SKM-1 (cell line): ENCODE results near the gene TXNIP.
"Not testable (repeated sequence)": the region's sequence is repeated elsewhere in the genome, so short reads cannot be mapped to it uniquely, and the experiment has no call there.

Source experiments
- DNase-seq: peaks from one replicate; lab custom pipeline; 2025; ENCODE audit not compliant: unreplicated experiment; lab: John Stamatoyannopoulos, UW

TXNIP gene, protein sequence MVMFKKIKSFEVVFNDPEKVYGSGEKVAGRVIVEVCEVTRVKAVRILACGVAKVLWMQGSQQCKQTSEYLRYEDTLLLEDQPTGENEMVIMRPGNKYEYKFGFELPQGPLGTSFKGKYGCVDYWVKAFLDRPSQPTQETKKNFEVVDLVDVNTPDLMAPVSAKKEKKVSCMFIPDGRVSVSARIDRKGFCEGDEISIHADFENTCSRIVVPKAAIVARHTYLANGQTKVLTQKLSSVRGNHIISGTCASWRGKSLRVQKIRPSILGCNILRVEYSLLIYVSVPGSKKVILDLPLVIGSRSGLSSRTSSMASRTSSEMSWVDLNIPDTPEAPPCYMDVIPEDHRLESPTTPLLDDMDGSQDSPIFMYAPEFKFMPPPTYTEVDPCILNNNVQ

DNA sequence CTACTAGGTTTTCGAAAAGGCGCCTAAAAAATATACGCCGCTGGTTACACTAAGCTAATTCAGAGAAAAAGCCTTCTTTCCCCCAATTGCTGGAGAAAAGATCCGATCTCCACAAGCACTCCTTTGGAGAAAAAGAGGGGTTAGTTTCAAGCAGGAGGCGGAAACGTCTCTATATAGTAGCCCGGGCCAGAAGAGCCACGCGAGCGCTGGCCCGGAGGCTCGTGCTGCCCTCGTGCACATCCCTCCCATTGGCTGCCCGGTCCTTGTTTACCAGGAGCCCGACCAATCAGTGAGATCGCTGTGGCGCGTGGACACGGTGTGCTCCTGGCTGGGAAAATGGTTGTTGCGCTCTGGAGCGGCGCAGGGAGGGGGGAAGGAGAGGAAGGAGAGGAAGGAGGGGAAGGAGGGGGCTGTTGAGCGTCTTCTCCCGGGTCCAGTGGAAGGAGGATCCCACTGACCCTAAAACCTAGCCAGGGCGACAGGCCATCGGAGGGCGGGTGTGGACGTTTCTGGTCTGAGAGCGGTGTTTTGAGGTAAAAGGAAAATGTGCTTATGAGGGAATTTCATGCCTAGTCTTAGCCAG lies at the start of gene TXNIP:
Gene TXNIP (minus strand): TSS at position 147 of the 583 bp plus-strand sequence. CDS start 313 bp downstream, outside the sequence.
- DNase-seq: peak; percentile 97

GRCh38 chr1:146039844-146040194 lies 43.4 kb upstream of the TXNIP start:
- DNase-seq: no peak

- DNase-seq: peak; percentile 80
Observed at GRCh38 chr1:146036965-146037646, 40.7 kb upstream of the TXNIP start.

GRCh38 chr1:146036241-146036964 lies 40.0 kb upstream of the TXNIP start:
- peak; percentile 69 for DNase-seq

DNA sequence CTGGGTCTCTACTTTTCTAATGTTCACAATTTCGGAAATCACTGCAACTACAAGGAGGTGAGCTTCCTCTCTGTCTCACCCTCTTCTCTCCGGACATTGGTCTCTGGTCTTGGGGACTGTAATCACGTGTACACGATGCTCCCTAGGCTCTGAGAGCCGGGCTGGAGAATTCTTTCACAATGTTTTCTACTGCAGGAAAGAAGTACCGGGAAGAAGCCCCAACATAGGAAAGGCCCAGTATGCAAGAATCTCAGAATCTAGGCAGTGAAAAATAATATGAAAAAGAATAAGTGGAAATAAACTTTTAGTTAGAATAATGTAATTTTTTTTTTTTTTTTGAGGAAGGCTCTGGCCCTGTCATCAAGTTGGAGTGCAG lies 38.7 kb upstream of the TXNIP start:
- peak; percentile 51 for DNase-seq

GRCh38 chr1:146032631-146033219 lies 36.3 kb upstream of the TXNIP start:
- DNase-seq: peak; percentile 65

DNA sequence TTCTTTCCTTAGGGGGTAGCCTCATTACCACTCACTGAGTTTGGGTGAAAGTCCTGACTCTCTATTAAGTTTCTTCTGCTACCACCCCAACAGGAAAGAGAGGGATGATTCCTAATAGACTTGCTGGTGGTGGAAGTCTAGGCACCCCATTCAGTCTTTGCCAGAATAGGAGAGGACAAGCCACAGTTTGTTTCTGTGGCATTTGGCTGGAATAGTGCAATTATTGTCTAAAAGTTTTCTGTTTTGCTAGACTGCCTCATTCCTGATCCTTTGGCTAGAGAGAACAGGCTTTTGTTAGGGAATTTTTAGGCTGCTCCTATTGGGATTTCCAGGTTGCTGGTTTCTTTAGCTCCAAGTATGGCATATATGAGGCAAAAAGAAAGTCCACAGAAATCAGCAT lies 35.1 kb upstream of the TXNIP start:
- DNase-seq: no peak

DNA sequence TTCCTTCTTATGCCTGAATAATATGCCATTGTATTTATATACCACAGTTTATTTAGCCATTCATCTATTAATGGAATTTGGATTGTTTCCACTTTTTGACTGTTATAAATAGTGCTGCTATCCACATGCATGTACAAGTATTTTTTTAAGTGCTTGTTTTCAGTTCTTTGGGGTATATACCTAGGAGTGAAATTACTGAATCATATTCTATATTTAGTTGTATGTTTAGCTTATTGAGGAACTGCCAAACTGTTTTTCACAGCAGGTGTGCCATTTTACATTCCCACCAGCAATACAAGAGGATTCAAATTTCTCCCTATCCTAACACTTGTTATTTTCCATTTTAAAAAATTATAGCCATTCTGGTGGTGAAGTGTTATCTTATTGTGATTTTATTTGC lies 32.7 kb upstream of the TXNIP start:
- DNase-seq: no peak

DNA sequence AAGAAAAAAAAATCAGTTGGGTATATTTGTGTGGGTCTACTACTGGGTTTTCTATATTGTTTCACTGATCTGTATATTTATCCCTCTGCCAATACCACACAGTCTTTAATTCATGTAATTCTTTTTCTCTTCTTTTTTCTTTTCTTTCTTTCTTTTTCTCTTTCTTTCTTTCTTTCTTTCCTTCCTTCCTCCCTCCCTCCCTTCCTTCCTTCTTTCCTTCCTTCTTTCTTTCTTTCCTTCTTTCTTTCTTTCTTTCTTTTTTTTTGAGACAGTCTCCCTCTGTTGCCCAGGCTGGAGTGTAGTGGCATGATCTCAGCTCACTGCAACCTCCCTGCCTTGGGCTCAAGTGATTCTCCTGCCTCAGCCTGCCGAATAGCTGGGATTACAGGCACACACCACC lies 30.3 kb upstream of the TXNIP start:
- not testable (repeated sequence) for DNase-seq

GRCh38 chr1:146025787-146026495 lies 29.6 kb upstream of the TXNIP start:
- DNase-seq: not testable (repeated sequence)

DNA sequence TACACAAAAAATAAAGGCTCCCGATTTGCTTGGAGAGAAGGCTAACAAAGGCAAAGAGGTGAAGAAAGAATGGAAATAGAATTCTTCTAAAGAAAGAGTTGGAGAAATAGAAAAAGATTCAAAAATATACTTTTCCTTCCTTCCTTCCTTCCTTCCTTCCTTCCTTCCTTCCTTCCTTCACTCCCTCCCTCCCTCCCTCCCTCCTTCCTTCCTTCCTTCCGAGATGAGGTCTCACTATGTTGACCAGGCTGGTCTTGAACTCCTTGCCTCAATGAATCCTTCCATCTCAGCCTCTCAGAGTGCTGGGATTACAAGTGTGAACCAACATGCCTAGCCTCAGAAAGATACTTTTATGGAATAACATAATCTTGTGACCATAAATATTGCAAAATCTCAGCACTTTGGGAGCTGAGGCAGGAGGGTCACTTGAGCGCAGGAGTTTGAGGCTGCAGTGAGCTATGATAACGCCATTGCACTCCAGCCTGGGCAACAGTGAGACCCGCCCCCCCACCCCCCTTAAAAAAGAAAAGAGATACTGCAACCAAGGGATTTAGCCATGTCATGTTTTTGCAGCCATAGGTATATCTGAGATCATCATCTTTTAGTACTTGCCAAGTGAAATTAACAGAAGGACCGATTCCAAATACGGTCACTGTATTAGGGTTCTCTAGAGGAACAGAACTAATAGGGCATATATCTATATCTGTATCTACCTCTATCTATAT lies 26.2 kb upstream of the TXNIP start:
- DNase-seq: no peak

DNA sequence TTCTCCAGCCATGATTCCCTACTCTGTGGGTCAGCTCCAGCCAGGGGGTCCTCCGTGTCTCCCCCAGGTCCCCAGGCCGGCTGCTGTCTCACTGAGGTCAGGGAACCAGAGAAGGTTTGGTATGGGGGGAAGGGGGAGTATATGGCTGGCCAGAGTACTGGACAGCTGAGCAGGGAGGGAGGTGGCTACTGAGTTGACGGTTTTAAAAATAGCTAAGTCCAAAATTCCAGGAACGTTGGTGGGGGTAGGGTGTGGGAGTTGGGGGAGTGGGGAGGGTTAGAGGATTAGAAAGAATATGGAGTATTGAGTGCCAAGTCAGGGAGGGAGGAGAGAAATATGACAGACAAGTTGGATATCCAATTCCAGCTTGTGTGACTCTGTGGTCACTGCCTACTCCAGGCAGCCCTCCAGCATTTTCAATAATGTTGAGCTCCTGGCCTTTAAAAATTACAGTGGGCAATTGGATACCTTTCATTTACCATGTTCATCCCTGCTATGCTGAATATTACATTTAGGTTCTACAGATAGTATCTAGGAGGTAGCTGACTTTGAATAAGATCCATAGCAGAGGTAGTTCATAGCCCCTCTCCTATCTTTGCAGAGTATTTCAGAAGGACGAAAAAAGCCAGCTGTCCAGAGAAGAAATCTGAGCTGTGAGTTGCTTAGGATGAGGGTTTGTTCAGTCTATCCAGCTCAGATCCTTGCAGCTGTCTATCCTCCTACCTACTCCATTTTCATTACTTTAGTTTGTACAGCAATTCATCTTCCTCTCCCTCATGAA lies 25.4 kb upstream of the TXNIP start, which contains the start of gene HJV:
Gene HJV (minus strand): TSS at position 114 of the 781 bp plus-strand sequence. CDS start 1,504 bp downstream, outside the sequence.
- DNase-seq: no peak

- DNase-seq: no peak
Observed at GRCh38 chr1:146021050-146021445, 24.7 kb upstream of the TXNIP start.

GRCh38 chr1:146020058-146021049 lies 24.0 kb upstream of the TXNIP start:
- DNase-seq: peak; percentile 49

DNA sequence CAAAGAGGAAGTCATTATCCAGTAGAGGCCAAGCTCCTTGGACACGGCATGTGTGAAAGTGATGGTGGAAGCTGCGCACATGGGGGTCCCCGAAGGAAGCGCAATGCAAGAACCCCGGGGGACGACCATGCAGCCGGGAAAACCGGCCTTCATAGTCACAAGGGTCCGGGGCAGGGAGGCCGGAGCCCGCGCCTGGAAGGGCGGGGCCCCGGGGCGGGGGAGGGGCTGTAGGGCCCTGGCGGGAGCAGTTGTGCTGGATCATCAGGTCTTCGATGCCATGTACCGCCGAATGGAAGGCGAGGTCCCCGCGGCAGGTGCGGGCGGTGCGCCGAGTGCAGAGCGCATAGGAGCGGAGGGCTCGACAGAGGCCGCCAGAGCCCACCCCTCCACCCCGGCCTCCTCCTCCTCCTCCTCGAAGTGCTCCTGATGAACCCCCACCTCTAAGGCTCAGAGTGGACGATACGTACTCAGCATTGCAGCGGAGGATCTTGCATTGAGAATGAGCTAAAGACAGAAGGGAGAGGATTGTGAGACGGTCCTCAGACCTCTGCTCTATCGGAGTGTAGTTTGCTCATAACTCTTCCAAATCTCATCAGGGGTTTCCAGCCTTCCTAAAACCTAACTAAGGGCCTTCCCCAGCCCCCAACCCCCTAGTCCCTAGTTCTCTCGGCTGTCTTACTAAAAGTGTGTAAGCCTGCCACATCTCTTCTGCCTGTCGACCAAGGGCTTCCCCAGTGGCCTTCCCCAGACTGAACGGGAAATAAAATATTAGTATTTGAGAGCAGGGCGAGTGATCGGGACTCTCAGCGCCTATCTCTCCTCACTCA lies 23.1 kb upstream of the TXNIP start:
- DNase-seq: no peak

GRCh38 chr1:146016891-146017290 lies 20.5 kb upstream of the TXNIP start:
- no peak for DNase-seq

DNA sequence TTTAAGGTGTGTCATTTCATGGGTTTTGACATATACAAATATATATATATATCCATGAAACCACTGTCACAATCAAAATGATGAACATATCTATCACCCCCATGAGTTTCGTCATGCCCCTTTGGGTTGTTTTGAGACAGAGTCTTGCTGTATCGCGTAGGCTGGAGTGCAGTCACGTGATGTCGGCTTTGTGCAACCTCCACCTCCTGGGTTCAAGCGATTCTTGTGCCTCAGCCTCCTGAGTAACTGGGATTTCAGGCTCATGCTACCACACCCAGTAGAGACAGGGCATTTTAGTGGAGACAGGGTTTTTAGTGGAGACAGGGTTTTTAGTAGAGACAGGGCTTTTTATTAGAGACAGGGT lies 17.2 kb upstream of the TXNIP start:
- no peak for DNase-seq
